H1 (cell line): ENCODE data around the gene DEPDC1. TPM values are rescaled to one million over a fixed set of nuclear protein-coding genes. Genes with fewer than 3 reads are reported as not detected.

Experiments
- BRCA1 ChIP-seq: IDR thresholded peaks from 2 replicates; pipeline ENCODE4 v1.6.1; 2012; ENCODE audit warnings: low read depth, low read length, improper control_type of control experiment
- CHD7 ChIP-seq: fragments of 300-600 bp; sonication (generic); IDR thresholded peaks from 2 replicates; pipeline ENCODE4 v1.7.1; 2012; ENCODE audit warnings: low read length, moderate library complexity, mild to moderate bottlenecking, inconsistent platforms; ENCODE audit not compliant: insufficient replicate concordance
- CREB1 ChIP-seq: IDR thresholded peaks from 2 replicates; pipeline ENCODE4 v1.6.1; 2012; ENCODE audit warnings: inconsistent platforms
- RBBP5 ChIP-seq: IDR thresholded peaks from 2 replicates; pipeline ENCODE4 v1.7.1; 2012; ENCODE audit warnings: low read depth, mild to moderate bottlenecking, inconsistent platforms, low read length, moderate library complexity, borderline replicate concordance
- SP4 ChIP-seq: IDR thresholded peaks from 2 replicates; pipeline ENCODE4 v1.6.1; 2012; ENCODE audit warnings: low read length, inconsistent platforms
- polyA plus RNA-seq, 7 experiments: library from polyadenylated mRNA; depleted of rRNA in 3 of 7; stranded (reverse) in 5 of 7; unstranded in 2 of 7; fragments of >200 nt in 5 of 7; fragments of 200-250 nt in 2 of 7; gene quantifications; 1 replicate in 5 of 7; 2 replicates in 1 of 7; 4 replicates in 1 of 7; pipeline versions ENCODE4 v1.2.1 to v1.2.3, GENCODE V29; 2011 to 2013; ENCODE audit warnings: missing spikeins in 2 of 7, mixed read lengths in 2 of 7
- total RNA-seq: library from RNA; stranded (reverse); fragmentation: NEBNext Ultra II Directional; extraction: Animal tissue kit (Norgen Biotek cat#: 25700); gene quantifications from 2 replicates; pipeline ENCODE4 v1.2.1, GENCODE V29; 2021

The DEPDC1 gene
- total and polyA plus RNA-seq, 2 of the 8 experiments (the other 6 are each of a cell fraction or from before 2014, with no cell fraction given), result 5.5 to 46.5 TPM

- no peak for TF ChIP-seq CHD7
- no peak for TF ChIP-seq CREB1
- TF ChIP-seq BRCA1, result no peak
- no peak for TF ChIP-seq SP4
- no peak for TF ChIP-seq RBBP5
These were observed 17.4 kb downstream of the DEPDC1 start (continued) for GRCh38 chr1:68479501-68479900.
